PC-3 (cell line): ENCODE results near the gene VWA5A. TPM values are rescaled to one million over a fixed set of nuclear protein-coding genes. Genes with fewer than 3 reads are reported as not detected.

Source experiments
- ATAC-seq: fragments of 200-7000 bp; cut with Tn5 transposase; 2 replicates; pipeline ENCODE4 v1.9.1; 2020; ENCODE audit warnings: mild to moderate bottlenecking, moderate library complexity
- BruUV-seq: library from RNA; stranded (reverse); fragments of 400-500 nt; replicated peaks from 2 replicates; lab custom pipeline; 2021; lab: Mats Ljungman, UMichigan
- CTCF ChIA-PET: fragments of 300-600 bp; sonication (Branson Sonifier 250); formaldehyde crosslinking; loops from one replicate; lab custom pipeline; 2022; ENCODE audit warnings: antibody characterized with exemption; lab: Charles Lee
- POLR2A ChIA-PET: fragments of 300-600 bp; sonication (Branson Sonifier 250); formaldehyde crosslinking; loops from one replicate; lab custom pipeline; 2022; ENCODE audit warnings: antibody characterized with exemption; ENCODE audit not compliant: unreplicated experiment; lab: Charles Lee
- DNase-seq: peaks from one replicate; pipeline ENCODE4 v3.0.0-alpha.2; 2015
- H2AFZ ChIP-seq: fragments of 300-600 bp; sonication (generic); 2 replicates; pipeline ENCODE4 v1.6.0; 2016; ENCODE audit warnings: antibody characterized with exemption, low read length
- H3F3A ChIP-seq: fragments of 300-600 bp; sonication (generic); one replicate; pipeline ENCODE4 v1.6.0; 2017; ENCODE audit warnings: antibody characterized with exemption, low read length, control low read depth, mild to moderate bottlenecking; ENCODE audit not compliant: unreplicated experiment
- H3K27ac ChIP-seq: fragments of 300-600 bp; sonication (generic); 2 replicates; pipeline ENCODE4 v1.5.1; 2016; ENCODE audit warnings: mild to moderate bottlenecking, low read length
- H3K27me3 ChIP-seq: fragments of 300-600 bp; sonication (generic); 2 replicates; pipeline ENCODE4 v1.6.1; 2016; ENCODE audit warnings: low read length, mixed read lengths
- H3K36me3 ChIP-seq: fragments of 300-600 bp; sonication (generic); 2 replicates; pipeline ENCODE4 v1.6.1; 2016; ENCODE audit warnings: low read depth, mixed run types, low read length, mixed read lengths
- H3K4me1 ChIP-seq: fragments of 300-600 bp; sonication (generic); 2 replicates; pipeline ENCODE4 v1.5.1; 2016; ENCODE audit warnings: low read length; ENCODE audit not compliant: insufficient read depth
- H3K4me2 ChIP-seq: fragments of 300-600 bp; sonication (generic); 2 replicates; pipeline ENCODE4 v1.6.0; 2016; ENCODE audit warnings: low read length
- H3K4me3 ChIP-seq: fragments of 300-600 bp; sonication (generic); 2 replicates; pipeline ENCODE4 v1.5.1; 2016; ENCODE audit warnings: mild to moderate bottlenecking, low read length, mixed read lengths
- H3K79me2 ChIP-seq: fragments of 300-600 bp; sonication (generic); 2 replicates; pipeline ENCODE4 v1.6.1; 2017; ENCODE audit warnings: low read length, mixed read lengths
- H3K9ac ChIP-seq: fragments of 300-600 bp; sonication (generic); 2 replicates; pipeline ENCODE4 v1.6.0; 2016; ENCODE audit warnings: mild to moderate bottlenecking, low read length
- H3K9me2 ChIP-seq: fragments of 300-600 bp; sonication (generic); replicated peaks from 2 replicates; pipeline ENCODE4 v1.6.1; 2016; ENCODE audit warnings: mixed run types, low read length, mixed read lengths
- H3K9me3 ChIP-seq: fragments of 300-600 bp; sonication (generic); 2 replicates; pipeline ENCODE4 v1.6.1; 2016; ENCODE audit warnings: low read length, mixed read lengths
- H4K20me1 ChIP-seq: fragments of 300-600 bp; sonication (generic); 2 replicates; pipeline ENCODE4 v1.6.1; 2016; ENCODE audit warnings: low read length, mixed read lengths
- EZH2 ChIP-seq: fragments of 300-600 bp; sonication (generic); IDR thresholded peaks from one replicate; pipeline ENCODE4 v1.6.1; 2017; ENCODE audit warnings: antibody characterized with exemption, mild to moderate bottlenecking, low read length; ENCODE audit not compliant: unreplicated experiment
- EZH2phosphoT487 ChIP-seq: fragments of 300-600 bp; sonication (generic); IDR thresholded peaks from 2 replicates; pipeline ENCODE4 v1.6.1; 2018; ENCODE audit warnings: mild to moderate bottlenecking, antibody characterized with exemption, low read length, borderline replicate concordance
- intact Hi-C: fragments of 100-400 bp; cut with micrococcal nuclease; formaldehyde crosslinking; loops from 2 replicates; pipeline ENCODE4 v1.9.0; 2023
- total RNA-seq: library from RNA; depleted of rRNA; stranded (reverse); fragments of >200 nt; gene quantifications from 2 replicates; pipeline ENCODE4 v1.2.3, GENCODE V29; 2014
- TF ChIP-seq, protein P1 (sequence below): fragments of 300-600 bp; sonication (generic); conservative IDR thresholded peaks from 2 replicates; pipeline ENCODE4 v1.5.1; 2017; ENCODE audit warnings: antibody characterized with exemption, low read depth, mild to moderate bottlenecking, low read length

VWA5A gene
- total RNA-seq, 1 experiment from 2014 or later, result not detected

DNA sequence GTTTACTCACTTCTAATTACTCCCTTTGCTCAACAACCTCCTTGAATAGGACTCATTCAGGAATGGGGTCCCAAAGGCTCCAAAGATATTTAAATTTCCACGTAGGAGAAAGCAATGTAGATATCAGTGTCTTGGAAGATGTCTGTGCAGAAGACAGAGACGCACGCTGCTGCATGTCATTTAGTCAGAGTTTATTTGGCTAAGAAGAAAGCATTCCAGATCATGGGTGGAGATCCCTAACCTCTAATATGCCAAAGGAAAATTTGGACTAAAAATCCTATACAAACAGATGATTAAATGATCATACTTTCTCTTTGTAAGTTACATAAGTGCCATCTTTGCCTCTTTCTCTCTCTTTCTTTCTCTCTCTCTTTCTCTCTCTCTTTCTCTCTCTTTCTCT lies 67.8 kb downstream of the VWA5A start, which contains the start of gene OR10D3:
Gene OR10D3, plus strand, starts transcription at position 278 of the 400 bp plus-strand sequence. CDS start 1,925 bp downstream, outside the sequence.
- no peaks in the 10 kb centered on the region for H3K79me2 ChIP-seq
- no peaks in the 10 kb centered on the region for H3K9me3 ChIP-seq
- H3F3A ChIP-seq, result no peaks in the 10 kb centered on the region
- TF ChIP-seq EZH2phosphoT487, result no peak
- TF ChIP-seq, protein P1, sequence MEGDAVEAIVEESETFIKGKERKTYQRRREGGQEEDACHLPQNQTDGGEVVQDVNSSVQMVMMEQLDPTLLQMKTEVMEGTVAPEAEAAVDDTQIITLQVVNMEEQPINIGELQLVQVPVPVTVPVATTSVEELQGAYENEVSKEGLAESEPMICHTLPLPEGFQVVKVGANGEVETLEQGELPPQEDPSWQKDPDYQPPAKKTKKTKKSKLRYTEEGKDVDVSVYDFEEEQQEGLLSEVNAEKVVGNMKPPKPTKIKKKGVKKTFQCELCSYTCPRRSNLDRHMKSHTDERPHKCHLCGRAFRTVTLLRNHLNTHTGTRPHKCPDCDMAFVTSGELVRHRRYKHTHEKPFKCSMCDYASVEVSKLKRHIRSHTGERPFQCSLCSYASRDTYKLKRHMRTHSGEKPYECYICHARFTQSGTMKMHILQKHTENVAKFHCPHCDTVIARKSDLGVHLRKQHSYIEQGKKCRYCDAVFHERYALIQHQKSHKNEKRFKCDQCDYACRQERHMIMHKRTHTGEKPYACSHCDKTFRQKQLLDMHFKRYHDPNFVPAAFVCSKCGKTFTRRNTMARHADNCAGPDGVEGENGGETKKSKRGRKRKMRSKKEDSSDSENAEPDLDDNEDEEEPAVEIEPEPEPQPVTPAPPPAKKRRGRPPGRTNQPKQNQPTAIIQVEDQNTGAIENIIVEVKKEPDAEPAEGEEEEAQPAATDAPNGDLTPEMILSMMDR, result no peak
- H2AFZ ChIP-seq, result no peak within 1 kb of the TSS
- ChIA-PET CTCF (no interaction called here), POLR2A (no interaction called here)
- intact Hi-C loops, result no loop called here
- no TSS peak for BruUV-seq
- no peaks in the 10 kb centered on the region for H3K4me1 ChIP-seq
- no peak within 1 kb of the TSS for H3K4me2 ChIP-seq
- no peak within 1 kb of the TSS for H3K9ac ChIP-seq
- H3K27me3 ChIP-seq, result peaks cover 14% of the 10 kb centered on the region
- no peaks in the 10 kb centered on the region for H3K9me2 ChIP-seq
- H3K4me3 ChIP-seq, result no peak within 1 kb of the TSS
- no peaks in the 10 kb centered on the region for H3K36me3 ChIP-seq
- no peak for ATAC-seq
- H4K20me1 ChIP-seq, result no peaks in the 10 kb centered on the region
- no peak within 1 kb of the TSS for H3K27ac ChIP-seq
- no peak for DNase-seq

DNA sequence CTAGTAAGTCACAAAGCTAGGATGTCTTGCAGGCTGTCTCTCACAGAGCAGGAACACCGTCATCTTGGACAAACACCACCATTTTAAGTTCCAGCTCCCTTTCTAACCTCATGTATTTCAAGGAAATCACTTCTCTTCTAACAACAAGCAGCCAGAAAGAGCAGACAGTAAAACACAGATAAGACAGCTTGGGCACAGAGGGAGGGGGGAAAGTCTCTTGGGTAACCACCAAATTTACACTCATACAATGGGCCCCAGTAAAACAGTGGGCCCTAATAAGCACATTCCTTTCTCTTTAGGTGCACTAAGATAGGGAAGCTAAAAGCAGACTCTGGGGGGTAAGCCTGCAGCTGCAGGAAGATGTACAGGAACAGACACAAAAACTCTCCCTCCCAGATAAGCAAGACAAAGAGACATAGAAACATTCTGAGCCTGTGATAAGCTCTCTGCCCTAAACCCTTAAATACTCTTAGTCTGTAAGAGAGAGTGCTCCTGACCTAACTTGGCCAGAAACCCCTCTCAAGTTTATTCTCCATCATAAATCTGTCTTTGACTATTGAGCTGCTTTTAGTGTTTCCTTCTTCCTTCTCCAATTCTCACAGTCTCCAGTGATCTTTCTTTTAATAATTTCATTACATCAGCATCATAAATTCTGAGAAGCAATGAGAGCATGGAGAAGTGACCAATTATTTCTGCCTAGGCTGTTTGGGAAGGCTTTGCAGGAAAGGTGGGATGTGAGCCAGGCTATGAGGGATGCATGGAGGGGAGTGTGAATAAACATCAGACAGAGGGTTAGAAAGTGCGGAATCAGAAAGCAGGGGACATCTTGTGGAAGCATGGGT lies 75.3 kb downstream of the VWA5A start:
- no peaks in the 10 kb centered on the region for H3K9me2 ChIP-seq
- H4K20me1 ChIP-seq, result no peaks in the 10 kb centered on the region
- TF ChIP-seq, protein P1, result no peak
- no peak for TF ChIP-seq EZH2
- TF ChIP-seq EZH2phosphoT487, result no peak
- no peaks in the 10 kb centered on the region for H3K4me1 ChIP-seq
- intact Hi-C loops, result no loop called here
- H3K27me3 ChIP-seq, result peaks cover 19% of the 10 kb centered on the region
- CTCF ChIA-PET, result interaction anchor here (0.6 kb wide), 1 partner anchor 307 kb away, joined by 3 read pairs; no protein-coding TSS in a partner anchor
- H3K9me3 ChIP-seq, result no peaks in the 10 kb centered on the region
- H3K27ac ChIP-seq, result no peak overlapping the region
- ATAC-seq (no peak), DNase-seq (no peak)
- H2AFZ ChIP-seq, result no peak overlapping the region
- H3F3A ChIP-seq, result no peaks in the 10 kb centered on the region
- BruUV-seq, result no TSS peak
- POLR2A ChIA-PET, result no interaction called here
- no peaks in the 10 kb centered on the region for H3K36me3 ChIP-seq
- H3K4me3 ChIP-seq, result no peak overlapping the region
- H3K79me2 ChIP-seq, result no peaks in the 10 kb centered on the region
- H3K9ac ChIP-seq, result no peak overlapping the region
- no peak overlapping the region for H3K4me2 ChIP-seq
